Heart left ventricle (tissue), 16 donors: ENCODE results near the gene MAN1C1. TPM values are rescaled to one million over a fixed set of nuclear protein-coding genes. Genes with fewer than 3 reads are reported as not detected.

Experiments used
- ATAC-seq, 4 donors: fragments of 200-7000 bp; cut with Tn5 transposase; one replicate each; pipeline ENCODE4 v1.9.1; 2020 to 2022; ENCODE audit warnings: moderate library complexity in 4 of 4, mild to moderate bottlenecking in 3 of 4, moderate number of reproducible peaks in 1 of 4
- DNase-seq, 5 donors: peaks; one replicate each; pipeline ENCODE4 v3.0.0-alpha.2; 2020
- H3K27ac ChIP-seq, 12 donors: fragments of 200-600 bp; sonication (generic) in 4 of 12; one replicate each; pipeline versions ENCODE4 v1.5.0 to v1.8.0; 2016 to 2022; ENCODE audit warnings: mild to moderate bottlenecking in 2 of 12
- H3K27me3 ChIP-seq, 9 donors: fragments of 200-600 bp; sonication (generic) in 2 of 9; one replicate each; pipeline versions ENCODE4 v1.5.1 to v1.8.0; 2016 to 2022; ENCODE audit warnings: mild to moderate bottlenecking in 3 of 9
- H3K36me3 ChIP-seq, 9 donors: fragments of 200-600 bp; sonication (generic) in 2 of 9; one replicate each; pipeline versions ENCODE4 v1.5.0 to v1.8.0; 2018 to 2022; ENCODE audit warnings: mild to moderate bottlenecking in 2 of 9
- H3K4me1 ChIP-seq, 12 donors: fragments of 200-600 bp; sonication (generic) in 4 of 12; one replicate each; pipeline versions ENCODE4 v1.5.0 to v1.8.0; 2016 to 2022; ENCODE audit warnings: mild to moderate bottlenecking in 3 of 12
- H3K4me3 ChIP-seq, 12 donors: fragments of 200-600 bp; sonication (generic) in 4 of 12; one replicate each; pipeline versions ENCODE4 v1.5.0 to v1.8.0; 2017 to 2022; ENCODE audit warnings: mild to moderate bottlenecking in 9 of 12, moderate library complexity in 4 of 12
- H3K9me3 ChIP-seq, 12 donors: fragments of 200-600 bp; sonication (generic) in 4 of 12; one replicate each; pipeline versions ENCODE4 v1.5.0 to v1.8.0; 2016 to 2022; ENCODE audit warnings: mild to moderate bottlenecking in 1 of 12
- CTCF ChIP-seq, 12 donors: fragments of 200-600 bp; sonication (generic) in 4 of 12; IDR thresholded peaks; one replicate each; pipeline versions ENCODE4 v1.5.0 to v1.8.0; 2018 to 2022; ENCODE audit warnings: antibody characterized with exemption in 12 of 12, mild to moderate bottlenecking in 5 of 12
- POLR2A ChIP-seq, 2 donors: fragments of 450-650 bp; IDR thresholded peaks; one replicate each; pipeline ENCODE4 v1.6.1; 2017; ENCODE audit warnings: antibody characterized with exemption in 2 of 2, mild to moderate bottlenecking in 2 of 2, moderate library complexity in 2 of 2
- WGBS, 4 donors: extraction: QIAGEN DNeasy Blood & Tissue Kit in 2 of 4; methylation state at CpG; one replicate each; pipeline versions ENCODE4 v1.1.5 to v1.1.7; 2013 to 2018; 5-methylcytosine and 5-hydroxymethylcytosine counted together
- intact Hi-C, 10 donors: fragments of 100-400 bp; cut with DNase I; formaldehyde crosslinking; loops; one replicate each; pipeline versions ENCODE4 v1.11.1 to v1.14.2; 2022
- polyA plus RNA-seq, 2 donors: library from polyadenylated mRNA; stranded (reverse); fragments of 200-250 nt; gene quantifications; one replicate each; pipeline ENCODE4 v1.2.3, GENCODE V29; 2013
- total RNA-seq, 9 donors: library from RNA; depleted of rRNA in 2 of 9; stranded (reverse); fragments of >200 nt in 2 of 9; fragmentation: NEBNext Ultra II Directional in 3 of 9; extraction: Animal tissue kit (Norgen Biotek cat#: 25700) in 3 of 9; gene quantifications; one replicate each; pipeline versions ENCODE4 v1.1.0 to v1.2.4, GENCODE V29; 2016 to 2023
- donor health status: ischemic (EF 13 %, LVEDD 7.1; RV severe dilation, severe dysfunction).
- donor health status: healthy with polysubstance abuse.
- donor health status: DM: no; HTN: yes; CAD: no.
- donor health status: DM: no; HTN: no; CAD: no.
- donor health status: ischemic (EF 25% LVEDD 6.9; RV normal size, moderate dysfunction).
- donor health status: ischemic (EF 25% LVEDD 5.7; RV mildly dilated, moderate dysfunction).
- donor health status: healthy.
- donor health status: DM: yes; HTN: yes; CAD: no.
- donor health status: ischemic (EF 35%, LVEDD 5.7; RV mildly dilated, moderate dysfunction).
- donor health status: nonischemic (EF 11% LVEDD 7.7; RV severe dilation, severe dysfunction).
- donor health status: DM: yes; HTN: yes; CAD: no.
- donor health status: PGD.
- donor health status: ischemic (EF 29% LVEDD 5.4; RV normal size, mild dysfunction).
- donor health status: nonischemic (EF 23%, LVEDD 6.1; RV moderate dilation, normal function).

The MAN1C1 gene
- total and polyA plus RNA-seq, 11 donors = 7.7 to 25.7 (median 14.7) TPM

DNA sequence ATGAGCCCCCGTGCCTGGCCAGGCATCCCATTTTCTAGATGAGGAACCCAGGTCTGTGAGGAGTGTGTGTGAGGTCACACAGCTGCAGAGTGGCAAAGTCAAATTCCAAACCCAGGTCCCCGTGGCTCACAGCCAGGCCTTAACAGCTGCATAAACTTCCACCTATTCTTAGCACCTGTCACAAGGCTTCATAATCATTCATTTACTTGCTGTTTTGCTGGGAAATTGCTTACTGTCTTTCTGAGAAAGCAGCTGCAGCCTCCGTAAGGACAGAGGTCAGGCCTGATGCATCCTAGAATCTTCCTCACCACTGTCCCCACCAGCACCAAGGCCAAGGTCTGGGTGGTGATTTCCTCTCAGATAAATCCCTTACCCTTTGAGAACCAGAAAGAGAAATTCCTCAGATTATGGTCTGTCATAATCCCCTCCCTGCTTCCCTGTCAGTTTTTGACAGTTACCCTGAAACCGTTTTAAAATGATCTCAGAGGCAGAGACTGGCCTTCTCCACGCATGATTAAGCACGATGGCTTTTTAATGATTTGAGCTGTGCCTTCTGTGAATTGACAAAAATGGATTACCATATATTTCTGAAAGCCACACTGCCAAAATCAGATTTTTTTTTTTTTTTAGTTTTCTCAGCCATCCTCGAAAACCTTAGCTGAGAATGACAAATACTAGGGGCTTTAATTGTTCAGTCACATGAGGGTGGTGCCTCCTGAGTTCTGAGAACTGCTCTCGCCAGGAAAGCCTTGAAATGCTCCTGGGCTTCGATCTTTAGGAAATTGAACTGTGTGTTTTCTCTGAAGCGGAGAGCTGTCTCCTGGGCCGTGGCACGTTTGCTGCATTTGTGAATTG, 113.4 kb downstream of the MAN1C1 start:
- Histone ChIP-seq H3K4me1 (peaks cover 6 to 59% (median 30%) of the 10 kb centered on the region in 12 donors), H3K9me3 (no peaks in the 10 kb centered on the region)
- DNase-seq = no peak

DNA sequence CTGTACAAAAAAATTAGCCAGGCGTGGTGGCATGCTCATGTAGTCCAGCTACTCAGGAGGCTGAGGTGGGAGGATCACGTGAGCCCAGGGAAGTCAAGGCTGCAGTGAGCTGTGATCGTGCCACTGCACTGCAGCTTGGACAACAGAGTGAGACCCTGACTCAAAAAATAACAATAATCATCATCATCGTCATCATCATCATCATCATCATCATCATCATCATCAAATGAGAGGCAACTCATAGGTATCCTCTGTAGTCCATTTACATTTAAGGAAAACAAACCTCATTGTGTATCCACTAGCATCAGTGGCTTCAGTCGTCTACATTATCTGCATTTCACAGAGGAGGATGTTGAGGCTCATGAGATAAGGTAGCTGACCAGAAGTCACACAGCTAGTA, 114.6 kb downstream of the MAN1C1 start:
- DNase-seq = no peak
- H3K4me1 ChIP-seq = peaks cover 6 to 70% (median 33%) of the 10 kb centered on the region in 12 donors
- intact Hi-C loops = no loop called here
- H3K27ac ChIP-seq = no peak overlapping the region
- H3K4me3 ChIP-seq = no peak overlapping the region
- WGBS, 4 donors = 83 to 94% (median 86%) methylated on average over 5 of the region's 5 CpGs
- TF ChIP-seq POLR2A (IDR thresholded peaks at IDR 0.05) (no peak), CTCF (IDR thresholded peaks at IDR 0.05) (no peak)
- no peaks in the 10 kb centered on the region for H3K9me3 ChIP-seq
- ATAC-seq = no peak
- no peaks in the 10 kb centered on the region for H3K36me3 ChIP-seq
- H3K27me3 ChIP-seq = no peaks in the 10 kb centered on the region

More for the DNA sequence above, 113.4 kb downstream of the MAN1C1 start:
- no peak for ATAC-seq
- Histone ChIP-seq H3K36me3 (no peaks in the 10 kb centered on the region), H3K27me3 (no peaks in the 10 kb centered on the region), H3K4me3 (no peak overlapping the region), H3K27ac (peak overlapping the region in 9 of 12 donors; percentile 2 to 66 (median 30))
- TF ChIP-seq POLR2A (IDR thresholded peaks at IDR 0.05) (no peak), CTCF (IDR thresholded peaks at IDR 0.05) (no peak)
- intact Hi-C loops = no loop called here
- WGBS, 4 donors = 60 to 69% (median 65%) methylated on average over 12 of the region's 12 CpGs

DNA sequence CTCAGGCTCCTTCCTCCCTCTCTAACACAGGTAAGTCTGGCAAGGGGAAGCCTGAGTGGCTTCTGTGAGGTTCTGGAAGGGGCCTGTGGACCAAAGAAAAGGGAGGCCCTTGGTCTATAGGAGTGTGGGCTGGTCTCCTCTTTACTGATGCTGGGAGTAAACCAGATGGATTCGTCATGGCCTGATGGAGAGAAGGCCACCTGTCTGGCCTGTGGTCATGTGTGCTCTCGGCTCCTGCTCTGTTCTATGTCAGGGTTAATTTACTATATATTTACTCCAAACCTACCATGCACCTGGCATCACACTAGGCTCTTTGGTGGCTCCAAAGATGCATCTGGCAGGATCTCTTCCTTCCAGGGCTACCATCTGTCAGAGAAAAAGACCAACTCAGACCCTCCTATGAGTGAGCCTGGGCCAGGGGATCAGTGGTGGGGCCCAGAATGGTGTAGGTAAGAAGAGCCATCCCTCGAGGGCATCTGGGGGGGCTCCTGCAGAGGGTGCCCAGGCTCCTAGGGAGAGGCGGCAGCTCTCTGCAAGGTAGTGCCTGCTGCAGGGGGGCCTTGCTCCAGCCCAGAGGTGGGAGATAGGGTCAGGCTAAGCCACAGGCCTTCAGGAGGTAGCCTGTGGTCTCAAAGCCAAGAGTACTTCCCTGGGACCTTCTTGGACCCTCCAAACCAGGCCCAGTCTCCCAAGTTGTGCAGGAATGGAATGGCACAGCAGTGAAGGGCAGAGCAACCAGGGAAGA, 115.2 kb downstream of the MAN1C1 start:
- intact Hi-C loops = no loop called here
- peak overlapping the region in 1 of 12 donors; percentile 2 for H3K27ac ChIP-seq
- 88 to 95% (median 94%) methylated on average over 3 to 4 of the region's 4 CpGs for WGBS, 4 donors
- no peaks in the 10 kb centered on the region for H3K36me3 ChIP-seq
- ATAC-seq (no peak), DNase-seq (no peak)
- H3K9me3 ChIP-seq = no peaks in the 10 kb centered on the region
- H3K4me1 ChIP-seq = peaks cover 6 to 73% (median 36%) of the 10 kb centered on the region in 12 donors
- H3K4me3 ChIP-seq = no peak overlapping the region
- no peaks in the 10 kb centered on the region for H3K27me3 ChIP-seq
- TF ChIP-seq POLR2A (IDR thresholded peaks at IDR 0.05) (no peak), CTCF (IDR thresholded peaks at IDR 0.05) (no peak)

DNA sequence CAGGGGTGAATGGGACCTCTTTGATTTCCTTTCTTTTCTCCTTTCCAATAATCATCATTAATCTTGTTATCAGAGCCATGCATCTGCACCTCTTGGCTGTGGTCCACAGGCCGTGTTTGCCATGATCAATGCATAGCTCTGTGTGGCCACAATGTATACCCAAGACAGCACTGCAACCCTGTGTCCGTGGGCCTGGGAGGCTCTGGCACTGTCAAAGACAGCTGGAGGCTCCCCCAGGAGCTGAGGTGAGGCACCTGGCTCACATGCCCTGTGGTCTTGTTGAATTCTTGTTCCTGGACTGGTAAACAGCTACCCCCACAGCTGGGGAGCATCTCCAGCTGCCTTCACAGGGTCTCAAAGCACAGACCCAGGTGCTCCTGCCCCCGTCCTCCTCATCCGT, 116.2 kb downstream of the MAN1C1 start:
- peaks cover 3 to 73% (median 32%) of the 10 kb centered on the region in 12 donors for H3K4me1 ChIP-seq
- DNase-seq (no peak), ATAC-seq (no peak)
- no peak overlapping the region for H3K4me3 ChIP-seq
- no peaks in the 10 kb centered on the region for H3K9me3 ChIP-seq
- no peaks in the 10 kb centered on the region for H3K36me3 ChIP-seq
- intact Hi-C loops = no loop called here
- WGBS, 4 donors = 90 to 99% (median 96%) methylated on average over 4 of the region's 4 CpGs
- H3K27ac ChIP-seq = no peak overlapping the region
- no peaks in the 10 kb centered on the region for H3K27me3 ChIP-seq
- TF ChIP-seq CTCF (IDR thresholded peaks at IDR 0.05) (no peak), POLR2A (IDR thresholded peaks at IDR 0.05) (no peak)
